Amniotic epithelial cell (primary cell): ENCODE measurements around the gene PARVB.

Experiments
- DNase-seq: peaks from one replicate; pipeline ENCODE4 v3.0.0-alpha.2; 2010; ENCODE audit warnings: low read depth

Gene PARVB

GRCh38 chr22:44219101-44219870, 195.2 kb downstream of the PARVB start:
- no peak for DNase-seq

- no peak for DNase-seq
Measured at GRCh38 chr22:44220727-44221680, 196.9 kb downstream of the PARVB start.

GRCh38 chr22:44221710-44222475, 197.8 kb downstream of the PARVB start:
- DNase-seq, result no peak
